GM20000 (cell line): Measurements from ENCODE around the gene SLC29A2.
A peak's percentile ranks its signal among the peaks of the same experiment; 100 is the strongest.
"Not testable (repeated sequence)": the region's sequence is repeated elsewhere in the genome, so short reads cannot be mapped to it uniquely, and the experiment has no call there.

ENCODE experiments used
- DNase-seq: peaks from one replicate; pipeline ENCODE4 v3.0.0; 2012; ENCODE audit warnings: low spot score
- CTCF ChIP-seq: IDR thresholded peaks from 2 replicates; pipeline ENCODE4 v1.5.1; 2012; ENCODE audit warnings: mild to moderate bottlenecking, control low read depth; ENCODE audit errors: extremely low read depth, missing control alignments

The SLC29A2 gene

DNA sequence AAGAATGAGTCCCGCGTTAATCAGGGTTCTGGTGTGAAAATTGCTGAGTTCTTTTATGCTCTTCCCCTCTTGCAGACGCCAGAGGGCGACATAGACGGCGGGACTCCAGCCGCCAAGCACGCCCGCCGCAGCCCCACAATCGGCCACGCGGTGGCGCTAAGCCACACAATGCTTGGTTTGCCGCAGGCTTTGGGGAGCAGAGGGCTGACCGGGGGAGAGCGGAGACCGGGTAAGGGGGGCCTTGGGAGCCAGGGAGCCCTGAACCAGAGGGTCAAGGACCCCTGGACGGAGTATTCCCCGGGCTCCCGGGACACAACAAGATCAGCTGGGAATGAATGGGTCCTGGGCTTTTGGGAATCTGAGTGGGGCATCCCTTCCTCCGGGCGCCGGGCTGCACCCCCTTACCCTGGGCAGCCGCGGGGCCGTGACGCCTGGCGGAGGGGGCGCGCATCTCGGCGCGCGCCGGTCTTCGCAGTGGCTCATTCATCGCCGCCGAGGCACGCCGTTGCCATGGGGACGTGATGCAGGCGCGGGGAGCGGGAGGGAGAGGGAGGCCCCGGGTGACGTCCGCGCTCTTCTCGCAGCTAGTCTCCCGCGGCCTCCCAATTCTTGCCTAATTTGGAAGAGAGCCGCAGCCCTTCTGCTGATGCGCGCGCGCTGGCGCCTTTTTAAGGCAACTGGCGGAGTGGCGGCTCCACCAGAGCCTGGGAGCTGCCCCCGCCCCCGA is 37.1 kb upstream of the SLC29A2 start:
- peak; percentile 99 for TF ChIP-seq CTCF
- DNase-seq, result peak; percentile 98

DNA sequence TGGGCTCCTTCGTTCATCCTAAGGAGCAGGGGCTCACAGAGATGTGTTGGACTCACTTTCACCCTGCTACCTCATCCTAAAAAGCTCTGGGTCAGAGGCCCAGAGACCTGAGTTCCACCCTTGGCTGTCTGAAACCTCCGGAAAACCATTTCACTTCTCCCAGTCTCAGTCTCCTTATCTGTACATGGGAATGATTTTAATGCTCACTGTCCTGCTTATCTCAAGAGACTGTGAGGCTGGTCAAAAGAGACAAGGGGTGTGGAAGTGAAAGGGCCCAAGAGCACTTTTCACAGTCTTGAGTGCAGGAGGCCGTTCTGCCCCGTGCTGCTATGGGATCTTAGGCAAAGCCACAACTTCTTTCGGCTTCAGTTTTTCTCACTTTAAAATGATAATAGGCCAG is 36.1 kb upstream of the SLC29A2 start:
- no peak for TF ChIP-seq CTCF
- no peak for DNase-seq

DNA sequence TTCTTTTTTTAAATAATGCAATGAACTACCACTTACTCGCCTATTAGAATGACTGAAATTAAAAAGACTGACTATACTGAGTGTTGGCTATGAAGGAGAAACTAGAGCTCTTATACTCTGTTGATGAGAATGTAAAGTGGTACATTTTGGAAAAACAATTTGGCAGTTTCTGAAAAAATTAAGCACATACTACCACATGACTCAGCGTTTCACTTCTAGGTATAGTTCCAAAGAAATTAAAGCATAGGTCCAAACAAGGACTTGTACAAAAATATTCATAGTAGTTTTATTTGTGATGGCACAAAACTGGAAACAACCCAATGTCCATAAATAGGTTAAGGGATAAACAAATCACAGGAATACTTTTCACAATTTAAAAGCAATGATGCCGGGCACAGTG is 22.4 kb upstream of the SLC29A2 start:
- DNase-seq, result no peak
- no peak for TF ChIP-seq CTCF

- no peak for TF ChIP-seq CTCF
Measured at GRCh38 chr11:66391322-66391721, 19.8 kb upstream of the SLC29A2 start.

DNA sequence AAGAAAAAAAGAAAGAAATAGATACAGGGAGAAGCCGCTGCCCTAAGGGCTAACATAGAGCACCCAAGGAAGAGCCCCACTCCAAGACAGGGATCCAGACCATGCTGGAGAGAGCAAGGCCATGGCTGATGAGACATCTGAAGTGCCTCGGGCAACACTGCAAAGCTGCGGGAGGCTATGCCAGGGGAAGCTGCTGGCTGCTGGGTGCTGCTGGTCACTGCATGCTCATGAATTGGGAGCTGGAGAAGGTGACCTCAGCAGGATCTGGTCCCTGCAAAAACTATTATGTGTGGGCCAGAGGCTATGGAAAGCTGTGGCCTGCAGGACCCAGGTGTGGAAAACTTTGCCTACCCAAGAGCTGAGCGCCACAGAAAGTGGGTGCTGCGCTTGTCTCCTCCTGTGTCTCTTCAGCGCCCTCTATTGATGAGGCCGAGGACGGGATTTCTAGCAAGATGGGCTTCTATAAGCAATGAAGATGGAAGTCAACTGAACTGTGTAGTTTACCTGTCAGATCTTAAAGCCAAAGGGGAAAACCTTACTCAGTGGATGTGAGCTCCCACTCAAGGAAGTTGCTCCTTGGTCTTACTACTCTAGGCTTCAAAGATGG is 17.3 kb upstream of the SLC29A2 start:
- peak; percentile 73 for DNase-seq
- TF ChIP-seq CTCF, result peak; percentile 69

More at GRCh38 chr11:66391322-66391721, 19.8 kb upstream of the SLC29A2 start:
- peak; percentile 14 for DNase-seq

GRCh38 chr11:66386171-66387069 is 14.9 kb upstream of the SLC29A2 start:
- DNase-seq, result peak; percentile 72
- peak; percentile 94 for TF ChIP-seq CTCF

- DNase-seq, result not testable (repeated sequence)
Measured at GRCh38 chr11:66384316-66384715, 12.8 kb upstream of the SLC29A2 start.

GRCh38 chr11:66380264-66380663 is 8.7 kb upstream of the SLC29A2 start:
- DNase-seq, result not testable (repeated sequence)

- DNase-seq, result not testable (repeated sequence)
Measured at GRCh38 chr11:66373690-66374287, 2.2 kb upstream of the SLC29A2 start.
